ENCODE measurements around the gene MYH7.

GRCh38 chr14:23381871-23382270, 53.6 kb downstream of the MYH7 start:
- no peak for TF ChIP-seq CTCF (IDR thresholded peaks at IDR 0.05; ENCODE audit: insufficient read depth, low read length)
- TF ChIP-seq POLR2AphosphoS5 (IDR thresholded peaks at IDR 0.05; ENCODE audit: low read depth): no peak
- no peak for TF ChIP-seq GABPA (IDR thresholded peaks at IDR 0.05; ENCODE audit: low read depth)
- no peak for TF ChIP-seq SPI1 (IDR thresholded peaks at IDR 0.05; ENCODE audit: borderline replicate concordance, low read depth)

Data from HL-60 (cell line).